ENCODE results near the gene EPHA7.

Gene EPHA7

GRCh38 chr6:93419304-93420162, at the start of gene EPHA7:
Gene EPHA7, minus strand, starts transcription at chr6:93419559. Its CDS starts 218 bp downstream, at chr6:93419341.
- Histone ChIP-seq H3K9me3 (ENCODE audit: insufficient read depth, low read depth, low read length) (no peaks in the 10 kb centered on the region), H3K27me3 (ENCODE audit: insufficient read depth, low read length) (peaks cover 45% of the 10 kb centered on the region), H3K4me1 (ENCODE audit: insufficient read depth, low read length) (peaks cover 3% of the 10 kb centered on the region; the same call in 1 of the 2 replicates), H3K9ac (ENCODE audit: low read depth, low read length) (peak within 1 kb of the TSS; percentile 81), H3K27ac (ENCODE audit: low read length) (peak within 1 kb of the TSS; percentile 4), H3K4me3 (ENCODE audit: low read length) (peak within 1 kb of the TSS; percentile 85), H3K36me3 (ENCODE audit: insufficient read depth, low read depth, low read length) (no peaks in the 10 kb centered on the region)

GRCh38 chr6:93468291-93468690, 48.9 kb upstream of the EPHA7 start:
- H3K27me3 ChIP-seq (ENCODE audit: insufficient read depth, low read length), result no peaks in the 10 kb centered on the region
- H3K4me3 ChIP-seq (ENCODE audit: low read length), result no peak overlapping the region
- H3K9me3 ChIP-seq (ENCODE audit: insufficient read depth, low read depth, low read length), result no peaks in the 10 kb centered on the region

GRCh38 chr6:93454533-93454932, 35.2 kb upstream of the EPHA7 start:
- H3K27me3 ChIP-seq (ENCODE audit: insufficient read depth, low read length), result no peaks in the 10 kb centered on the region
- H3K9ac ChIP-seq (ENCODE audit: low read depth, low read length), result no peak overlapping the region
- no peaks in the 10 kb centered on the region for H3K36me3 ChIP-seq (ENCODE audit: insufficient read depth, low read depth, low read length)
- no peaks in the 10 kb centered on the region for H3K9me3 ChIP-seq (ENCODE audit: insufficient read depth, low read depth, low read length)
- H3K27ac ChIP-seq (ENCODE audit: low read length), result no peak overlapping the region
- H3K4me3 ChIP-seq (ENCODE audit: low read length), result no peak overlapping the region
- peaks cover 10% of the 10 kb centered on the region; the same call in 1 of the 2 replicates for H3K4me1 ChIP-seq (ENCODE audit: insufficient read depth, low read length)

More at GRCh38 chr6:93468291-93468690, 48.9 kb upstream of the EPHA7 start:
- H3K27ac ChIP-seq (ENCODE audit: low read length), result no peak overlapping the region
- H3K9ac ChIP-seq (ENCODE audit: low read depth, low read length), result no peak overlapping the region
- H3K36me3 ChIP-seq (ENCODE audit: insufficient read depth, low read depth, low read length), result no peaks in the 10 kb centered on the region
- peaks cover 3% of the 10 kb centered on the region; the same call in 1 of the 2 replicates for H3K4me1 ChIP-seq (ENCODE audit: insufficient read depth, low read length)

- no peak overlapping the region for H3K27ac ChIP-seq (ENCODE audit: low read length)
- H3K4me3 ChIP-seq (ENCODE audit: low read length), result no peak overlapping the region
- H3K27me3 ChIP-seq (ENCODE audit: insufficient read depth, low read length), result no peaks in the 10 kb centered on the region
- no peaks in the 10 kb centered on the region for H3K9me3 ChIP-seq (ENCODE audit: insufficient read depth, low read depth, low read length)
- peaks cover 10% of the 10 kb centered on the region; the same call in 1 of the 2 replicates for H3K4me1 ChIP-seq (ENCODE audit: insufficient read depth, low read length)
- no peak overlapping the region for H3K9ac ChIP-seq (ENCODE audit: low read depth, low read length)
- no peaks in the 10 kb centered on the region for H3K36me3 ChIP-seq (ENCODE audit: insufficient read depth, low read depth, low read length)
Measured at GRCh38 chr6:93453956-93454355, 34.6 kb upstream of the EPHA7 start.

GRCh38 chr6:93447874-93448273, 28.5 kb upstream of the EPHA7 start:
- no peaks in the 10 kb centered on the region for H3K36me3 ChIP-seq (ENCODE audit: insufficient read depth, low read depth, low read length)

GRCh38 chr6:93437491-93437890, 18.1 kb upstream of the EPHA7 start:
- Histone ChIP-seq H3K27me3 (ENCODE audit: insufficient read depth, low read length) (no peaks in the 10 kb centered on the region), H3K36me3 (ENCODE audit: insufficient read depth, low read depth, low read length) (no peaks in the 10 kb centered on the region), H3K9me3 (ENCODE audit: insufficient read depth, low read depth, low read length) (no peaks in the 10 kb centered on the region), H3K9ac (ENCODE audit: low read depth, low read length) (no peak overlapping the region), H3K4me1 (ENCODE audit: insufficient read depth, low read length) (no peaks in the 10 kb centered on the region), H3K4me3 (ENCODE audit: low read length) (no peak overlapping the region), H3K27ac (ENCODE audit: low read length) (no peak overlapping the region)

More at GRCh38 chr6:93447874-93448273, 28.5 kb upstream of the EPHA7 start:
- no peaks in the 10 kb centered on the region for H3K4me1 ChIP-seq (ENCODE audit: insufficient read depth, low read length)
- H3K27ac ChIP-seq (ENCODE audit: low read length), result no peak overlapping the region
- no peak overlapping the region for H3K9ac ChIP-seq (ENCODE audit: low read depth, low read length)
- H3K9me3 ChIP-seq (ENCODE audit: insufficient read depth, low read depth, low read length), result no peaks in the 10 kb centered on the region
- H3K27me3 ChIP-seq (ENCODE audit: insufficient read depth, low read length), result no peaks in the 10 kb centered on the region
- H3K4me3 ChIP-seq (ENCODE audit: low read length), result no peak overlapping the region

GRCh38 chr6:93433592-93433991, 14.2 kb upstream of the EPHA7 start:
- Histone ChIP-seq H3K4me1 (ENCODE audit: insufficient read depth, low read length) (no peaks in the 10 kb centered on the region), H3K9ac (ENCODE audit: low read depth, low read length) (no peak overlapping the region), H3K27me3 (ENCODE audit: insufficient read depth, low read length) (no peaks in the 10 kb centered on the region), H3K36me3 (ENCODE audit: insufficient read depth, low read depth, low read length) (no peaks in the 10 kb centered on the region), H3K27ac (ENCODE audit: low read length) (no peak overlapping the region), H3K9me3 (ENCODE audit: insufficient read depth, low read depth, low read length) (no peaks in the 10 kb centered on the region), H3K4me3 (ENCODE audit: low read length) (no peak overlapping the region)

- Histone ChIP-seq H3K27me3 (ENCODE audit: insufficient read depth, low read length) (peaks cover 13% of the 10 kb centered on the region; the same call in 1 of the 2 replicates), H3K4me3 (ENCODE audit: low read length) (no peak overlapping the region), H3K9ac (ENCODE audit: low read depth, low read length) (no peak overlapping the region), H3K4me1 (ENCODE audit: insufficient read depth, low read length) (no peaks in the 10 kb centered on the region; the same call in 1 of the 2 replicates), H3K36me3 (ENCODE audit: insufficient read depth, low read depth, low read length) (no peaks in the 10 kb centered on the region), H3K9me3 (ENCODE audit: insufficient read depth, low read depth, low read length) (no peaks in the 10 kb centered on the region), H3K27ac (ENCODE audit: low read length) (no peak overlapping the region)
Measured at GRCh38 chr6:93424303-93425064, 5.1 kb upstream of the EPHA7 start.

- H3K4me1 ChIP-seq (ENCODE audit: insufficient read depth, low read length), result no peaks in the 10 kb centered on the region; the same call in 1 of the 2 replicates
- no peaks in the 10 kb centered on the region for H3K36me3 ChIP-seq (ENCODE audit: insufficient read depth, low read depth, low read length)
- H3K27me3 ChIP-seq (ENCODE audit: insufficient read depth, low read length), result peaks cover 13% of the 10 kb centered on the region; the same call in 1 of the 2 replicates
- no peak overlapping the region for H3K9ac ChIP-seq (ENCODE audit: low read depth, low read length)
- no peak overlapping the region for H3K4me3 ChIP-seq (ENCODE audit: low read length)
- H3K27ac ChIP-seq (ENCODE audit: low read length), result no peak overlapping the region
- no peaks in the 10 kb centered on the region for H3K9me3 ChIP-seq (ENCODE audit: insufficient read depth, low read depth, low read length)
Measured at GRCh38 chr6:93423542-93423941, 4.2 kb upstream of the EPHA7 start.

- Histone ChIP-seq H3K4me1 (ENCODE audit: insufficient read depth, low read length) (peaks cover 3% of the 10 kb centered on the region; the same call in 1 of the 2 replicates), H3K9me3 (ENCODE audit: insufficient read depth, low read depth, low read length) (no peaks in the 10 kb centered on the region), H3K9ac (ENCODE audit: low read depth, low read length) (peak overlapping the region; percentile 81), H3K27ac (ENCODE audit: low read length) (peak overlapping the region; percentile 4), H3K36me3 (ENCODE audit: insufficient read depth, low read depth, low read length) (no peaks in the 10 kb centered on the region), H3K27me3 (ENCODE audit: insufficient read depth, low read length) (peaks cover 41% of the 10 kb centered on the region), H3K4me3 (ENCODE audit: low read length) (peak overlapping the region; percentile 85)
Measured at GRCh38 chr6:93420163-93420795, 920 bp upstream of the EPHA7 start.

Data from iPS-20b (cell line).